GM19467 (cell line): ENCODE results near the gene RNU4-1.
"Not testable (repeated sequence)": the region's sequence is repeated elsewhere in the genome, so short reads cannot be mapped to it uniquely, and the experiment has no call there.

ENCODE experiments used
- ATAC-seq: cut with Tn5 transposase; IDR thresholded peaks from one replicate; pipeline ENCODE4 v1.9.1; 2021; ENCODE audit warnings: mild to moderate bottlenecking, moderate library complexity; ENCODE audit not compliant: unreplicated experiment

Gene RNU4-1

GRCh38 chr12:120259418-120260202 is 33.4 kb downstream of the RNU4-1 start:
- no peak for ATAC-seq

- ATAC-seq: no peak
These were observed 34.6 kb downstream of the RNU4-1 start for GRCh38 chr12:120258323-120258896.

GRCh38 chr12:120257041-120257821 is 35.8 kb downstream of the RNU4-1 start:
- no peak for ATAC-seq

GRCh38 chr12:120254809-120255208 is 38.2 kb downstream of the RNU4-1 start:
- ATAC-seq: no peak

GRCh38 chr12:120253313-120253712 is 39.7 kb downstream of the RNU4-1 start:
- not testable (repeated sequence) for ATAC-seq

- no peak for ATAC-seq
These were observed 40.7 kb downstream of the RNU4-1 start for GRCh38 chr12:120252071-120252906.

- ATAC-seq: not testable (repeated sequence)
These were observed 41.5 kb downstream of the RNU4-1 start for GRCh38 chr12:120251364-120252070.

- ATAC-seq: no peak
These were observed 42.9 kb downstream of the RNU4-1 start for GRCh38 chr12:120249875-120250795.

GRCh38 chr12:120249266-120249874 is 43.7 kb downstream of the RNU4-1 start:
- ATAC-seq: no peak

- ATAC-seq: no peak
These were observed 45.4 kb downstream of the RNU4-1 start for GRCh38 chr12:120247621-120248030.

- ATAC-seq: no peak
These were observed 45.9 kb downstream of the RNU4-1 start for GRCh38 chr12:120247183-120247582.

- not testable (repeated sequence) for ATAC-seq
These were observed 46.3 kb downstream of the RNU4-1 start for GRCh38 chr12:120246705-120247104.
